PFSK-1 (cell line): ENCODE data around the gene CXCR5.

Experiments used
- FOXP2 ChIP-seq: optimal IDR thresholded peaks from 2 replicates; pipeline ENCODE3; 2011; ENCODE audit warnings: borderline replicate concordance, control low read depth, inconsistent platforms; ENCODE audit not compliant: insufficient read depth; ENCODE audit errors: extremely low read length, extremely low read depth
- POLR2AphosphoS5 ChIP-seq: IDR thresholded peaks from 2 replicates; pipeline ENCODE4 v1.6.1; 2012; ENCODE audit warnings: low read depth, mild to moderate bottlenecking, control low read depth, low read length, moderate library complexity
- REST ChIP-seq, 2 experiments: IDR thresholded peaks; 2 replicates each; pipeline versions ENCODE4 v1.6.1 to v1.8.0; 2011 to 2012; ENCODE audit warnings: low read depth in 2 of 2, low read length in 2 of 2, control low read depth in 1 of 2, inconsistent platforms in 1 of 2, mild to moderate bottlenecking in 1 of 2, moderate library complexity in 1 of 2; ENCODE audit not compliant: insufficient read depth in 1 of 2
- SIN3A ChIP-seq: IDR thresholded peaks from 2 replicates; pipeline ENCODE4 v1.6.1; 2012; ENCODE audit warnings: mild to moderate bottlenecking, low read length, moderate library complexity, borderline replicate concordance; ENCODE audit not compliant: insufficient read depth
- TAF1 ChIP-seq: IDR thresholded peaks from 2 replicates; pipeline ENCODE4 v1.6.1; 2012; ENCODE audit warnings: low read length, control low read depth, borderline replicate concordance; ENCODE audit not compliant: insufficient read depth

The CXCR5 gene

GRCh38 chr11:118907051-118908042 is 23.7 kb downstream of the CXCR5 start:
- TF ChIP-seq FOXP2 (no peak), SIN3A (no peak), POLR2AphosphoS5 (no peak), TAF1 (no peak), REST (IDR thresholded peaks at IDR 0.05; ENCODE audit: insufficient read depth in 1 of 2, low read depth in 2 of 2, low read length in 2 of 2) (no peak)

- TF ChIP-seq TAF1 (no peak), REST (IDR thresholded peaks at IDR 0.05; ENCODE audit: insufficient read depth in 1 of 2, low read depth in 2 of 2, low read length in 2 of 2) (no peak), POLR2AphosphoS5 (no peak), SIN3A (no peak), FOXP2 (no peak)
Measured at GRCh38 chr11:118908264-118908663, 24.6 kb downstream of the CXCR5 start.

- TF ChIP-seq FOXP2 (no peak), SIN3A (no peak), TAF1 (no peak), REST (IDR thresholded peaks at IDR 0.05; ENCODE audit: insufficient read depth in 1 of 2, low read depth in 2 of 2, low read length in 2 of 2) (no peak), POLR2AphosphoS5 (no peak)
Measured at GRCh38 chr11:118908901-118909618, 25.4 kb downstream of the CXCR5 start.

- TF ChIP-seq FOXP2, result no peak
- TF ChIP-seq REST (IDR thresholded peaks at IDR 0.05; ENCODE audit: insufficient read depth in 1 of 2, low read depth in 2 of 2, low read length in 2 of 2), result no peak
- TF ChIP-seq POLR2AphosphoS5, result no peak
- no peak for TF ChIP-seq SIN3A
- no peak for TF ChIP-seq TAF1
Measured at GRCh38 chr11:118909619-118910308, 26.1 kb downstream of the CXCR5 start.
